CD4-positive, alpha-beta T cell treated with Interleukin-6 for 4 hours (primary cell): ENCODE results near the gene LRP10.
"Not testable (repeated sequence)": the region's sequence is repeated elsewhere in the genome, so short reads cannot be mapped to it uniquely, and the experiment has no call there.

Source experiments
- DNase-seq: peaks from one replicate; pipeline ENCODE4 v3.0.0-alpha.2; 2020; ENCODE audit warnings: mixed read lengths

Gene LRP10, protein sequence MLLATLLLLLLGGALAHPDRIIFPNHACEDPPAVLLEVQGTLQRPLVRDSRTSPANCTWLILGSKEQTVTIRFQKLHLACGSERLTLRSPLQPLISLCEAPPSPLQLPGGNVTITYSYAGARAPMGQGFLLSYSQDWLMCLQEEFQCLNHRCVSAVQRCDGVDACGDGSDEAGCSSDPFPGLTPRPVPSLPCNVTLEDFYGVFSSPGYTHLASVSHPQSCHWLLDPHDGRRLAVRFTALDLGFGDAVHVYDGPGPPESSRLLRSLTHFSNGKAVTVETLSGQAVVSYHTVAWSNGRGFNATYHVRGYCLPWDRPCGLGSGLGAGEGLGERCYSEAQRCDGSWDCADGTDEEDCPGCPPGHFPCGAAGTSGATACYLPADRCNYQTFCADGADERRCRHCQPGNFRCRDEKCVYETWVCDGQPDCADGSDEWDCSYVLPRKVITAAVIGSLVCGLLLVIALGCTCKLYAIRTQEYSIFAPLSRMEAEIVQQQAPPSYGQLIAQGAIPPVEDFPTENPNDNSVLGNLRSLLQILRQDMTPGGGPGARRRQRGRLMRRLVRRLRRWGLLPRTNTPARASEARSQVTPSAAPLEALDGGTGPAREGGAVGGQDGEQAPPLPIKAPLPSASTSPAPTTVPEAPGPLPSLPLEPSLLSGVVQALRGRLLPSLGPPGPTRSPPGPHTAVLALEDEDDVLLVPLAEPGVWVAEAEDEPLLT

DNA sequence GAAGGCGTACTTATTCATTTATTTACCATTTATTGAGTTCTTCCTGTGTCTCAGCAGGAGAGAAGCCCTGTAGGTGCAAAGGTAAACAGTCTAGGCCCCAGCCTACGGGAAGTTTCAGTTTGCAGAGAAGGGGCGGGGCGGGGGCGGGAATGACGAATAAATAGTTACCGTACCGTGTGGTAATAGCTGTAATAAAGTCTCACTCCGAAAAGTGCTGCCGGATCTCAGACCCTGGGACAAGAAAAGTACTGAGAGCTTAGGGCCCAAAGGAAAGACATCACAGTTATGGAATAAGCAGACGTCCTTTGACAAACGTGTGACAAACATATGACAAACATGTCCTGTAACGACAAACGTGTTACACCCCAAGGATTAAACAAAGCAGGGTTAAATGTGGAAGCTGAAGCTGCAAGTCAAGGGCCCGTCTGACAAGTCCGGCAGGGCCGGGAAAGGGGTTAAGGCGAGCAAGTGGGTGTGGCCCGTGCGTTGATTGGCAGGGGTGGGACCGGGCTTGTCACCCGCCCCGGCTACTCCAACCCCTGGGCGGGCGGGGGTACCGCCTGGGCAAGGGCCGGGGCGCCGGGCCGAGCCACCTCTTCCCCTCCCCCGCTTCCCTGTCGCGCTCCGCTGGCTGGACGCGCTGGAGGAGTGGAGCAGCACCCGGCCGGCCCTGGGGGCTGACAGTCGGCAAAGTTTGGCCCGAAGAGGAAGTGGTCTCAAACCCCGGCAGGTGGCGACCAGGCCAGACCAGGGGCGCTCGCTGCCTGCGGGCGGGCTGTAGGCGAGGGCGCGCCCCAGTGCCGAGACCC lies at the start of gene LRP10:
TSS of gene LRP10 (plus strand) at position 517 of the 809 bp plus-strand sequence. CDS start 564 bp downstream, outside the sequence.
- DNase-seq, result peak; percentile 90

DNA sequence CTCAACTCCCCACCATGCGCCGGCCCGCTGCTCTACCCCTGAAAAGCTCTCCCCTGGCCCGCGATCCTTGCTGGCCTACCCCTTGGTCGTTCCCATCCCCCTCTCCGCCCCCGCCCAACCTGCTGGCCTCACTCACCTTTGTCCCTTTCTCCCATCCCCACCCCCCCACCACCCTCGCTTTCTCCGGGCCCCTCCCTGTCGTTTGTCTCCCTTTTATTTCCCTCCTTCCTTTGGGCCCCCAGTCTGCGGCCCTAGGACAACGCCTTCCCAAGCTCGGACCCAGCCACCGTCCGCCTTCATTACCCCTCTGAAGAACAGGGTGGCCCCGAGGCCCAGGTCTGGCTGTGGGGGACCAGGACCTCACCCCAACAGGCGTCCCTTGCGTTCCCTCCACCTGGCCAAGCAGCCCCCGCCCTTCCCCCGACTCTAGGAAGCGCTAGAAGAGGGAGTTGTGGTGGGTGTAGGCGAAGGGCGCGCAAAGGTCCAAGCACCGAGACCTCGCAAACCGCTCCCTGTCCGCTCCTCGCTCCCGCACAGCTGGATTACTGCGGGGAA lies 49.4 kb upstream of the LRP10 start:
- no peak for DNase-seq

DNA sequence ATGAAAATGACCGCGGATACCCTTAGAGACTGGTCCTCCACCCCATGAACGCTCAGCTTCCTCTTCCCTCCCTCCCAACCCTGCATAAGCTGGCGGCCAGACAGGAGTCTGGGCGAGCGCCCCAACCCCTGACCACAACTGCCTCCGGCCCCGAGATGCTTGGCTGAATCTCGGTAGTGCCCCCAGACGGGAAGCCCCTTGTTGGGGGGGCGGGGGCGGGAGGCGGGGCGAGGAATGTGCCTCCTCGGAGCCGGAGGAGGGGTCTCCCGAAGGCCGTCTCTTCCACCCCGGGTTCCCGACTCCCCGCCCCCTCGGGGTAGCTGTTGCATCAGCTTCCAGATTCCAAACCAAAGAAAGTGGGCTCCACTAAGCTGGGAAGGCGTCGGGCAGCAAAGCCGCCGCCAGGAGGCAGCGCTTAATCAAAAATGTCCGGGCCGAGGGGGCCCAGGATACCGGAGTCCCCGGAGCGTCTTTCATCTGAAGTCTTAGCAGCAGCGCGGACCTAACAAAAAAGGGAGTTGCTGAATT lies 48.9 kb upstream of the LRP10 start:
- peak; percentile 81 for DNase-seq

DNA sequence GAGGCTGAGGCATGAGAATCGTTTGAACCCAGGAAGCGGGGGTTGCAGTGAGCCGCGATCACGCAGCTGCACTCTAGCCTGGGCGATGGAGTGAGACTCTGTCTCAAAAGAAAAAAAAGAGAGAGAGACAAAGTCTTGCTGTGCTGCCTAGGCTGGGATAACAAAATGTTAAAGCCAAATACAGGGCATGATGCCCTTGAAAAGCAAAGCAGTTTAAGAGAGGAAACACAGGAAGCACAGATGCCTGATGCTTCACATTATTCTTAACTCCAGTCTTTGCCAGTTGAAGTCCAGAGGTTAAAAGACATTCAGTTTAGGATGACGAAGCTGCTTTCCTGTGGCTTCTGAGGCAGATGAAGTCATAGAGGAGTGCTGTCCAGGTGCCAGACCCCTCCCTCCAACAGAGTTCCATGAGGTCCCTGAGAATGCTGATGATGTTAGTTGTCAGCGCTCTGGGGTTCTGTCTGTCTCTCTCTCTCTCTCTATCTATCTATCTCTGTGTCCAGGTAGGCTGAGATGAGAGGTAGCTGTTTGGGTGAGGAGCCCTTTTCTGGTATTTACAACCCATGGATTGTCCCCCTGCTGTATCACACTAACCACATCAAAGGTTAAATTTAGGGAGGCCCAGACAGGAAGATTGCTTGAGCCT lies 46.7 kb upstream of the LRP10 start:
- peak; percentile 39 for DNase-seq

DNA sequence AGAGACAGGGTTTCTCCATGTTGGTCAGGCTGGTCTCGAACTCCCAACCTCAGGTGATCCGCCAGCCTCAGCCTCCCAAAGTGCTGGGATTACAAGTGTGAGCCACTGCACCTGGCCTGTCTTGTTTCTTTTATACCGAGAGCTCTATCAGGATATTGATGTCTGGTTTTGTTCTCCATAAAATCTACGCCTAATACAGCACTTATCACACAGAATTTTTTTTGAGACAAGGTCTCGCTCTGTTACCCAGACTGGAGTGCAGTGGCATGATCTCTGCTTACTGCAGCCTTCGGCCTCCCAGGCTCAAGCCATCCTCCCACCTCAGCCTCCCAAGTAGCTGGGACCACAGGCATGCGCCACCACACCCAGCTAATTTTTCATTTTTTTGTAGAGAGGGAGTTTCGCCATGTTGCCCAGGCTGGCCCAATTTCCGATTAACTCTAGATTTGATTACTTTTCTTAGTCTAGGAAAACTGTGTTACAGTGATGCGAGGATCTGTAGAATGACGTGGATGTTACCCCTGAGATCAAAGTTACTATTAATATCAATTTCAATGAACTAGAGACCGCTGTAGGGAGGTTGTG lies 42.4 kb upstream of the LRP10 start:
- not testable (repeated sequence) for DNase-seq

DNA sequence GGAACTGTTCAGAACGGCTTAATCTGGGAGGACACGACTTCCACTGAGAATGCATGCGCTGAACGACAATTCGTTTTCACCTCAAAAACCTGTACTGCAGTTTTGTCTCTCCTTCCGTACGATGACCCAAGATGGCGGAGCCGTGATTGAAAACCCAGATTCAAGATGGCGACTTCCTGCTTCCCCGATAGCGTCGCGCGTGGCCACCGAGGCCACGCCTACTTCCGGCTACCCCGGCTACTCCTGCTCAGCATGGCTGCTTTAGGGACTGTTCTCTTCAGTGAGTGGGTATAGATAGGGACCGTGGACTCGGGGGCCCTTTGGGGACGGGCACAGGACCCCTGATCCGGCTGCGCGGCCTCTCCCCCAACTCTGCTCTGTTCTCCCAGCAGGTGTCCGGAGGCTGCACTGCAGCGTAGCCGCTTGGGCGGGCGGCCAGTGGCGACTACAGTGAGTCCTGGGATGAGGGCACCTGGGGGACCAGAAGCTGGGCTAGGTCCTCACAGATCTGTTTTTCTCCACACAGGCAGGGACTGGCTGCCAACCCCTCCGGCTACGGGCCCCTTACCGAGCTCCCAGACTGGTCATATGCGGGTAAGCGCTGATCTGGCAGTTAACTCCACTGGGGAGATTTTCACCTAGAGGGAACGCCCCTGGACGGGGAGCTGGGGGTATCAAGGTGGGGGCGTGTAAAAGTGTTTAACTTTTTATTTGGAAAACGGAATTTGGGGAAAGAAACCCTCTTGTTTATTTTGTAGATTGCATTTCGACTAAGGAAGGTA lies 41.7 kb upstream of the LRP10 start, which contains the start of gene MRPL52:
TSS of gene MRPL52 (plus strand) at position 227 of the 782 bp plus-strand sequence. CDS start at position 253, 26 bp downstream.
- DNase-seq, result peak; percentile 94

DNA sequence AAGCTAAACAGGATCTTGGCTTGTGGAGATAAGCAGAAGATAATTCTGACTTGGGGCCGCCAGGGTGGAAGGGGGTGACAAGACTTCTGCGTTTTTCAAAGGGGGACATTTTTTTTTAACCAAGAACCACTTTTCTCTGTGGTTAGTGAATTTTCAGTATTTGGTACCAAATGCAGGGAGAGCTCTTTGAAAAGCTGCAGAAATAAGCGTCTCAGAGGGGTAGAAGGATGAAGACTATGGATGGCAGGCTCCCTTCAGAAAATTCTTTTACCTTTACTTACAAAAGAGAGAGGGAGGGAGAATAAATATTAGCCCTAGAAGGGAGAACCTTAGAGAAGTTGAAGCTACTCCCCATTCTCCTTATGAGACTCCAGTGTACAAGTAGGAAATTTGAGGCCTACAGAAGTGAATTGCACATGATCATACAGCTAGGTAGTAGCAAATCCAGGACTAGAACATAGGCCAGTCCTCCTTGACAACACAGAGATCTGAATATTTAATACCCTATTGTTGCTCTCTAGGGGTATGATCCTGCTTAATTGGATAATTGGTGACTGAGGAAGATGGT lies 41.0 kb upstream of the LRP10 start:
- no peak for DNase-seq

DNA sequence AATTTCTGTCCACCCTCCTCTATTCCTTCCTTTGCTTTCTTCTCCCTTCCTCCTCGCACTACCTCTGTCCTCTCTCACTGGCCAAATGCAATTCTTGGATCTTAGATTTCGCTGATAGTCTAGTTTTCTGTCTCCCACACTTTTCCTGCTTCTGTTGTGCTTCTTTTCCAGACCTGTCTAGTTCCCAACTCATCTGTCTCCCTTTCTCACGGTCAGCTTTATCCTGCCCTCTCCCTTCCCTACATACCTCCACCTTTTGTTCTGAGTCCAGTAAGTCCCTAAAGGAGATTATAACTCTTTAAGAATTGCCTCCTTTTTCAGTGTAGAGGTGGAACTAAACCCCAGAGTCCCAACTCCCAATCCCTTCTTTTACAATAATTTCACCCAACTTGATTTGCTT lies 36.0 kb upstream of the LRP10 start:
- DNase-seq, result no peak

DNA sequence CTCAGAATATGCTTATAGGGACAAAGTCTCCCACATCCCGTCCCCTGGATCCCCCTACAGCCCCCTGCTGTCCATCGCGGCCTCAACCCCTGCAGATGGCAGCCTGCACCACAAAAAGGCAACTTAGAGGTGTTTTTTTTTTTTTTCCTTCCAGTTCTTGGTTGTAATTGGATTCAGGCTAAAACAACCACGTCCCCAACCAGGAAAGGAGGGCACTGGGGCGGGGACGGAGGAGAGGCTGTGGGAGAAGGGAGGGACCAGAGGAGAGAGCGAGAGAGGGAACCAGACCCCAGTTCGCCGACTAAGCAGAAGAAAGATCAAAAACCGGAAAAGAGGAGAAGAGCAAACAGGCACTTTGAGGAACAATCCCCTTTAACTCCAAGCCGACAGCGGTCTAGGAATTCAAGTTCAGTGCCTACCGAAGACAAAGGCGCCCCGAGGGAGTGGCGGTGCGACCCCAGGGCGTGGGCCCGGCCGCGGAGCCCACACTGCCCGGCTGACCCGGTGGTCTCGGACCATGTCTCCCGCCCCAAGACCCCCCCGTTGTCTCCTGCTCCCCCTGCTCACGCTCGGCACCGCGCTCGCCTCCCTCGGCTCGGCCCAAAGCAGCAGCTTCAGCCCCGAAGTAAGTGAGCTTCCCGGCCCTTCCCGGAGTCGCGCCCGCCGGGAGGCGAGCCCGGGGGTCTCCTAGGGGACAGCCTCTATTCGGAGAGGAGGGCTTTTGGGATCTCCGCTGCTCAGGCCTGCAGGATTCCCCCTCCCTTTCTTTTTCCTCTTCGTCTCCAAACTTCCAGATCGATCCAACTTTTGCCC lies 35.0 kb upstream of the LRP10 start, which contains the start of gene MMP14:
TSS of gene MMP14 (plus strand) at position 285 of the 813 bp plus-strand sequence. CDS start at position 518, 233 bp downstream.
- no peak for DNase-seq

DNA sequence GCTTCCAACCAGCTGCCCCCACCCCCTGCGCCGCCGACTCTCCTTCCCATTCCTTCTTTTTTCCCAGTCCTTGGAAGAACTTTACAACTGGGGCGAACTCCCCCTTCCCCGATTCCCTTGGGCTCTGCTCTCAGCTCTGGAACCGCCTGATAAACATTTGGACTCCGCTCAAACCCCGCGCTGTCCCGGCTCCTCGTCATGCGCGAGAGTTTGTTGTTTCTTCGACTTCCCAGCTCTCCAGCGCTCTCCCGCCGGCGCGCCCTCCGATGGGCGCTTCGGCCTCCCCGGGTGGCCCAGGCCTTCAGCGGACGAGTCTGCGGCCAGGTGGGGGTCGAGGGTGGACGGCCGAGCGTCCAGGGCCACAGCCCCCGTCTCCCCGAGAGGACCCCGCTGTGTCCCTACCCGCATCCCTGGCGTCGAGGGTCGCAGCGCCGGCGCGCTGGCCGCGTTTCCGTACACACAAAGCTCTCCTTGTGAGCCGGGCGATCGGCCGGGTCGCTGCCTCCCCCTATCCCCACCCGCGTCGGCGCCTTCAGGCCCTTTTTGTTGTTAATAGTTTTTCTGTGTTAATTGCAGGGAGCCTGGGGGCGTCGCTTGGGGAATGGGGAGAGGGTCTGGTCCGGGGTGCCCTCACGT lies 34.3 kb upstream of the LRP10 start:
- peak; percentile 34 for DNase-seq

DNA sequence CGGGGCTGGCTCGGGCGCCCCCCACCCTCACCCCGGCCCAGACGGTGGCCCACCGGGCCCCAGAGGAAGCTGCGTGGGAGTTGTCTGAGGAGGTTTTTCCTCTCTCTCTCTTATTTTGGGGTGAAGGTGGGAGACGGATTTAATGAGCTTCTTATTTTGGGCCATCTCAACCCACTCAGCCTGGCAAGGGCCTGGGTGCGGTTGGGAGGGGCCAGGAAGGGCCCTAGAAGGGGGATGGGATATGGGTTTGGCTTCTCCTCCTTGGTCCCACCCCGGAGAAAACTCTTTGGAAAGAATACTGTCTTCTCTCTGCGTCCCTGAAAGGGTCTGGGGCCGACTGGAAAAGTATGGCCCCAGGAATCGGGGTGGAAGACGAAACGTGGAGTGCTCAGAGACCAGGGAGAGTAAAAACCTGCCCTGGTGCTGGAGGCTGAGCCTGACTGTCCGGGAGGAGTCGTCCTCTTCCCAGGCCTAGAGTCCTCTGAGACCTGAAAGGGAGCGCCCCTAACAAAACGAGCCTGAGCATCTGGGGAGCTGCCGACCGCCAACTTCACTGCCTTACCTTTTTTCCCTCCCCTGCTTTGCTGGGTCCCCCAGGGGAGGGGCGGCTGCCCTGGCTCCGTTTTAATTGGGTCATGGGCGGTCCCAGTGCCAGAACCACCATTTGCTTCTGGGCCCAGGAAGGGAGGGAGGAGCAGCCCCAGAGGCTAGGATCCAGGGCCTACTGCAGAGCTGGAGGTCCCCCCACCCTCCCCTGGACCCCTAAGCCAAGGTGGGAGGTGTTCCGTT lies 33.6 kb upstream of the LRP10 start:
- DNase-seq, result no peak

DNA sequence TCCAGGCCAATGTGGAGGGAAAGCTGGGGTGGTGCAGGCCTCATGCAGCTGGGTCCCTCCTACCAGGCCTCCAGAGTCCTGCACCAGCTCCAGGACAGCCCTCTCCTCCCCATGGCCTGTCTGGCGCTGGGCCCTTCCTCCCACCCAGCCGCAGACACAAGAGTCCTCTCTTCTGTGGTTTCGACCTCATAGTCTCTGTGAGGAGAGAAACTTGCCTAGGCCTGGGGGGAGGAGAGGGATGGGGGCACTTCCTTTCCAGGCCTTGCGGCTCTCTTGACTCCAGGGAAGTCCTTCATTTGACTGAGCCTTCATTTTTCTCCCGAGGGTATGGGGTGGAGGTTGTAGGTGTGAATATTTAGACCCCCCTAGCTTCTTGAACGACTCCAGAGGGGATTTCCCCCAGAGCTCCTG lies 32.9 kb upstream of the LRP10 start:
- no peak for DNase-seq

DNA sequence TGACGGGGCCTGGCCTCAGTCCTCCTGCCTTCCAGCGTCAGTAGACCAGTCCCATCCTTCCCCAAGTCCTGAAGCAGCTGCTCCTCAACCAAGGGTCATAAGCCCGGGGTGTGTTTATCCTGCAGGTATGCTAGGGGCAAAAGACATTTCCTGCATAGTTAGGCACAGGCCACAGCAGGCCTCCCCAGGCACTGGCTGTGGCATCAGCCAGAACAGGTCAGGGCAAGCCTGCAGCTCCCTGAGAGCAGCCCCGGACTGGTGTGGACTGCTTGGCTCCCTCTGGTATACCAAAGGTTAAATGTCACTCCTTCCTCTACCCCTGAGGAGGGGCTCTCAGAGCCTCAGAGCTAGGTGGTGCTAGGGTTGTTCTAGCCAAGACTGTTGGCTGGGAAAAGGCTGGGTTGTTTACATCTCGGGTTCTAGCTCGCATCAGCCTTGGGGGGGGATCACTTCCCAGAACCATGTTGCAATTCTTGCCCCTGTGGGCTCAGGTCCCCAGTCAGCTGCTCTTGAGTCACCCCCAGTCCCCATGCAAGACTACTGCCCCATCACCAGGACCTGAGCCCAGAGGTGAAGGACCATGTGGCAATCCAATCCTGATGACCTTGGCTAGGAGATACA lies 32.3 kb upstream of the LRP10 start:
- no peak for DNase-seq

DNA sequence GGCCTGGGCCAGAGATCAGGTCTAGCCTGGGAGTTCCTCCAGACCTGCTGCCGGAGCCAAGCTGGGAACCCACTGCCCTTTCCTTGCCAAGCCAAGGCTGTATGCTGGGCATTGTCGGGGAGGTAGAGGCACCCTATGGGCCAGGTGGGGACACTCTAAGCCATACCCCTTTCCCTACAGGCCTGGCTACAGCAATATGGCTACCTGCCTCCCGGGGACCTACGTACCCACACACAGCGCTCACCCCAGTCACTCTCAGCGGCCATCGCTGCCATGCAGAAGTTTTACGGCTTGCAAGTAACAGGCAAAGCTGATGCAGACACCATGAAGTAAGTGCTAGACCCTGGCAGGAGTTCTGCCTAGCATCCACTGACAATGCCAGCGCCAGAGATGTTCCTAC lies 30.2 kb upstream of the LRP10 start:
- no peak for DNase-seq

DNA sequence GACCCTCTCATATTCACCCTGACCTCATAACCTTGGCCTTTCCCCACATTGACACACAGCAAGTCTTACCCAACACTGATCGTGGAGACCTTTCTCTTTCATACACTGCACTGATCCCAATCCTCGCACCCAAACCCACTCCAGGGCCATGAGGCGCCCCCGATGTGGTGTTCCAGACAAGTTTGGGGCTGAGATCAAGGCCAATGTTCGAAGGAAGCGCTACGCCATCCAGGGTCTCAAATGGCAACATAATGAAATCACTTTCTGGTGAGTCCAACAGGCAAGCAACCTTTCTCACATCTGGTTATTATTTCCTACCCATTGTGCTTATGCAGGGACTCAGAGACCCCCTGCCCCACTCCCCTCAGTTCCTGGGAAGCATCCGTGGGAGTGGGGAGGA lies 29.8 kb upstream of the LRP10 start:
- no peak for DNase-seq

DNA sequence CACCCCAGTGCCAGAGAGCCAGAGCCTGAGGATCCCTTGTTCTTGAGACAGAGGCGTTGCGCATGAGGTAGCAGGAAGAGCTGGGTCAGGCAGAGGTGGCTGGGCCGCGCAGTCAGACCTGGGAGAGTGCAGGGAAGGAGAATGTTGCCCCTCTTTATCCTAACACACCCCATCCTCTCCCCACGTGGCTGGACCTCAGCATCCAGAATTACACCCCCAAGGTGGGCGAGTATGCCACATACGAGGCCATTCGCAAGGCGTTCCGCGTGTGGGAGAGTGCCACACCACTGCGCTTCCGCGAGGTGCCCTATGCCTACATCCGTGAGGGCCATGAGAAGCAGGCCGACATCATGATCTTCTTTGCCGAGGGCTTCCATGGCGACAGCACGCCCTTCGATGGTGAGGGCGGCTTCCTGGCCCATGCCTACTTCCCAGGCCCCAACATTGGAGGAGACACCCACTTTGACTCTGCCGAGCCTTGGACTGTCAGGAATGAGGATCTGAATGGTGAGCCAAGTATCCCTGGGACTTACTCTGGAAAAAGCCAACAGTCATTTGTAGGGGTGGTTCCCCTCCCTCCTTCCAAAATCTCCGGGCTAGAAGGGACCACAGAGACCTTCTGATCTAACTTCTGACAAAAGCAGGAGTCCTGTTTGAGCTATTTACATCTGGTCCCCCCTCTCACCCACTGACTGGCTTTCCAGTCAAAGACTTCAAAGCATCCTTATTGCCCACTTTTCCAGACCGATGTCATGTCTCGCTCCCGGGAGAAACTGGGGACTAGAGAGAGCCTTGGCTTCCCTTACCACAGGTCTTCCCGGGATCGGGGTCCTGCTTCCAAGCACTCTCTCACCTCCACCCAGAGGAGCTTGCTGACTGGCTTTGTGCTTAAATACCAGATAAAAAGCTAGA lies 29.1 kb upstream of the LRP10 start:
- no peak for DNase-seq
